ENCODE results near the gene PADI4. TPM values are rescaled to one million over a fixed set of nuclear protein-coding genes. Genes with fewer than 3 reads are reported as not detected.
A peak's percentile ranks its signal among the peaks of the same experiment; 100 is the strongest.
"Not testable (repeated sequence)": the region's sequence is repeated elsewhere in the genome, so short reads cannot be mapped to it uniquely, and the experiment has no call there.

The PADI4 gene
- total RNA-seq, 1 donor from 2014 or later: not detected

GRCh38 chr1:17314491-17314971 is 6.5 kb downstream of the PADI4 start:
- no peak for DNase-seq

- DNase-seq: no peak
Observed at GRCh38 chr1:17315542-17316130, 7.6 kb downstream of the PADI4 start.

DNA sequence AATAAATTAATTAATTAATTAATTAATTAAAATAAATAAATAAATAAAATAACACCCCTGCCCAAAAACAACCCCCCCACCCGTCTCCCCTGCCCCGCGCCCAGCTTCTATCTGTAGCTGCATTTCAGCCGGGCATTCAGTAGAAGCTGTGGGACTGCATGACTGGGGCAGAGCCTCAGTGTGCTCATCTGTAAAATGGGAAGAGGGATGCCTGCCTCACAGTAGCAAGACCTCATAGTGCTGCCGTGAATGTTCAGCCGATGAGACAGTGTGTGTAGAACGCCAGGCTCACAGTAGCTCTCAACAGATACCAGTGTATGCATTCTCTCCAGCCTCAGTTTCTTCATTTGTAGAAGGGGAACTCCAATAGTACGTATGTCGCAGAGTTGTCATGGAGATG is 8.7 kb downstream of the PADI4 start:
- no peak for DNase-seq

DNA sequence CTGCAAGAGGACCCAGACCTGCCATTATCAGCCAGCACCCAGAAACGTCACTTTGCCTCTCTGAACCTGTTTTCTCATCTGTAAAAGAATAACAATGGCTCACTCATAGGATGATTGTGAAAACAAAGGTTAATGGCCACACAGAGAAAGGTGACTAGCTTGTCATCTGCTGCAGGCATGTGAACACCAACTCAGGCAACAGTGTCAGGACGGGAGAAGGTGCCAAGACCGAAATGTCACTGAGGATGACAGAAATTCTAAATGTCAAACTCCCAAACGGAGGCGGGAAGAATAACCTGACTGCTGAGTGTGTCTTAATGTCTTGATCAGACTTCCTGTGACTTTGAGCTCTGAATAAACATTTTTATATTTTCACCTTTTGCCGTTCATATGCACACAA is 10.3 kb downstream of the PADI4 start:
- DNase-seq: no peak

DNA sequence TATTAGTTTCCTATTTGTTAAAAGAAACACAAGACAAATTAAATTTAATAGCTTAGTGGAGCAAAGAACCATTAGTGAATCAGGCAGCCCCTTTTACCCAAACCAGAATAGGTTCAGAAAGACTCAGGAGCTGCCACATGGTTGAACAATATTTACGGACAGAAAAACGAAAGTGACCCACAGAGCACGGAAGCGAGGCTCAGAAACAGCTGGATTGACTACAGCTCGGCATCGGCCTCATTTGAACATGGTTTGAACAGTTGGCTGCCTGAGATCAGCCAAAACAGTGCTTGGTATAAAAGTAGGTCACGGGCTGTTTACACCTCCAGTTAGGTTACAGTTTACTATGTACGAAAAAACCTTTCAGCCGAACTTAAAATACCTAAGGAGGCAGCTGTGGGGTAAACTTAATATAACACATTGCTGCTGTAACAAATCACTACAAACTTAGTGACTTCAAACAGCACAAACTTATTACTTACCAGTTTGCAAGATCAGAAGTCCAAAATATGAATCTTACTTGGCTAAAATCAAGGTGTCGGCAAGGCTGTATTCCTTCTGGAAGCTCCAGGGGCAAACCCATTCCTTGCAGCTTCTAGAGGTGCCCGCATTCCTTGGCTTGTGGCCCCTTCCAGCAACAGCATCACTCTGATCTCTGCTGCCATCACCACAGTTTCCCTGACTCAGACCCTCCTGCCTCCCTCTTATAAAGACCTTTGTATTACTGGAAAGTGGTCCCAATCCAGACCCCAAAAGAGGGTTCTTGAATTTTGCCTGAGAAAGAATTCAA is 11.8 kb downstream of the PADI4 start:
- DNase-seq: no peak

GRCh38 chr1:17321857-17322390 is 13.9 kb downstream of the PADI4 start:
- DNase-seq: not testable (repeated sequence)

DNA sequence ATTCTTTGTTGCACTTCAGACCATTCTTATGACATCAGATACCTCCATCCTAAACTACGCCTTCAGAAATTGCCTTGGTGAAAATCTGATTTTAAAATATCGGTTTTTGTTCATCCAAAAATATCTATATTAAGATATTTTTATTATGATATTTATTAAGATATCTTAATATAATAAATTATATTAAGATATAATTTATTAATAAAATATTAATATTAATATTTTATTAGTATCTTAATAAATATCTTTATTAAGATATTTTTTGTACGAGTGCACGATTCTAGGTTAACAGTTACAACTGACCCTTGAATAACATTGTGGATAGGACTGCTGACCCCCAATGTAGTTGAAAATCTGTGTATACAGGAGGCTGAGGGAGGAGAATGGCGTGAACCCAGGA is 20.9 kb downstream of the PADI4 start:
- no peak for DNase-seq

GRCh38 chr1:17329610-17330009 is 21.6 kb downstream of the PADI4 start:
- no peak for DNase-seq

DNA sequence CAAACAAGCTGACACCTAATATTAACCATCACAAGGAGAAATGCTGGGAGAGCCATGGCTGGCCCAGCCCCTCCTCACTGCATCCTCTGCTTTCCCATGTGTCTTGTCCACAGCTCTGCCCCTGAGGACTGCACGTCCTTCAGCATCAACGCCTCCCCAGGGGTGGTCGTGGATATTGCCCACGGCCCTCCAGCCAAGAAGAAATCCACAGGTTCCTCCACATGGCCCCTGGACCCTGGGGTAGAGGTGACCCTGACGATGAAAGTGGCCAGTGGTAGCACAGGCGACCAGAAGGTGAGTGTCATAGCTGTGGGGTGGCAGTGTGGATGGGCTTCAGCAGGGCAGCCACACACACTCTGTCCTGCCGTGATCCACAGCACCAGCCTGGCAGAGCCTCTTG is 22.9 kb downstream of the PADI4 start:
- no peak for DNase-seq

DNA sequence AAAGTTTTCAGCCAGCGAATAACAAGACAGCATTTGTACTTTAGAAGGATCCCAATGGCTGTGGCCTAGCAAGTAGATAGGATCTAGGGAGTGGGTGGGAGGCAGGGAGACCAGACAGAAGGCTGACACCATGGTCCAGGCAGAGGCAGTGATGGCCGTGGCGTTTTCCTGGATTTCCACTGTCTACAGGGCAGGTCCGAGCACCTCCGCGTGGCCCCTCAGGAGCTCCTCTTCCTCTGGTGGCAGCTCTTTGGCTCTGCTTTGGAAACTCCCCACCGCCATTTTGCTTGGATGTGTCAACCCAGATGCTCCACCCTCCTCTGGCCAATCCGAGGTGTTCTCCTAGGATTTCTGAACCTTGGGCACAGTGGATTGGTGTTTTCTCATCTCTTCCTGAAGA is 25.1 kb downstream of the PADI4 start:
- DNase-seq: no peak

DNA sequence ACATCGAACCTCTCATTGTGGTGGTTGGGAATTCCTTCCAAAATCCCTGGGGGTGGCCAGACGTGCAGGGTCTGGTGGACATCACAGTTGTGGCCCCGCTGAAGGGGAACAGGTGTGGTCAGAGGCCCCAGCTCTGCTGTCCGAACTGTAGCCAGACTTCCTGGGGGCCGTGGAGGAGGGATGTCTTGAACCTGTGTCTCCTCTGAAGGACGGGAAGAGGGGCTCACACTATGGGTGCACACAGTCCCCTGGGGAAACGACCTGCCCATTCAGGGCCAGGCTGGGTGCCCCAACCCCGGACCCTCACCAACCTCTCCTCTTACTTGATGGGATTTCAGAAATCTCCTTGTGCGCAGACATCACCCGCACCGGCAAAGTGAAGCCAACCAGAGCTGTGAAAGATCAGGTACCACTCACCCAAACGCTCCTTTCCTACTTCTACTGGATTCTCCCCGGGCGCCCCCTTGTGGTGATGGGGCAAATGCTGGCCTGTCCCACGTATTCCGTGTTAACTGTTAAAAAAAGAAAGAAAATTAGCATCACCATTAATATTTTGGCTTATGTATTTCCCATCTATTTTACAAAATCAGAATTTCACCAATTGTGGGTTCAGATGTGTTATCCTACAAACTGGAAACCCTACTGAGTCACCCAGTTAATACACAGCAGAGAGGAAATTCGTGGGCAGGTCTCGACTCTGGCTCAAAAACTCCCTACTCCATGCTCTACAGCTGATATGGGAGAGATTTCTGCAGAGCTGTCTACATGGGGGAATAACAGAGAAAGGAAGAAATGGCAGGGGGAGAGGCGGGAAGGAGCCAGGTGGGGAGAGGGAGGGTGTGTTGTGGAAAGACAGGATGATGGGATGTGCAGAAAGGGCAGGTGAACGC is 28.1 kb downstream of the PADI4 start:
- peak; percentile 7 for DNase-seq

GRCh38 chr1:17338706-17339493 is 30.9 kb downstream of the PADI4 start:
- DNase-seq: no peak

DNA sequence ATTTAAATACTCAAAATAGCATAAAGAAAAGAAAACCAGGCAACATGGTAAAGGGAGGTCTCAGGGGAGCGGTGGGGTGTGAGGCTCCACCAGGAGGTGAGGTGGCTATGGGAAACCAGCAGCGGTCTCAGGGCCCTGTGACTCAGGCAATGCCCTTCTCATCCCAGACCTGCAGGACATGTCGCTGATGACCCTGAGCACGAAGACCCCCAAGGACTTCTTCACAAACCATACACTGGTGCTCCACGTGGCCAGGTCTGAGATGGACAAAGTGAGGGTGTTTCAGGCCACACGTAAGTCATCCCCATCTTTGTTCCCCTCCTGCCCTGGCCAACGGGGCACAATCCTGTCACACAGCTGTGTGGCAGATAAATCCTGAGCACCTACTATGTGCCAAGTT is 31.5 kb downstream of the PADI4 start:
- no peak for DNase-seq

GRCh38 chr1:17340358-17340757 is 32.4 kb downstream of the PADI4 start:
- DNase-seq: no peak

DNA sequence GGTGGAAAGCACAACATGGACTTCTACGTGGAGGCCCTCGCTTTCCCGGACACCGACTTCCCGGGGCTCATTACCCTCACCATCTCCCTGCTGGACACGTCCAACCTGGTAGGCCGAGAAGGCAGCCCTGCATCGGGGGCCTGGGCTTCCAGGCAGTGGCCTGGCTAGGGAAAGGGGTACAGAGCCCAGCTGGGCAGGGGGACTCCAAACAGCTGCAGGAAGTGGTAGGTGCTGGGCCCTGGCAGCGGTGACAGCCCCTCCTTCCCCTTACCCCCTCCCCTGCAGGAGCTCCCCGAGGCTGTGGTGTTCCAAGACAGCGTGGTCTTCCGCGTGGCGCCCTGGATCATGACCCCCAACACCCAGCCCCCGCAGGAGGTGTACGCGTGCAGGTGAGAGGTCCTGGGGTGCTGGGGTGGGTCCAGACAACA is 34.0 kb downstream of the PADI4 start:
- no peak for DNase-seq

GRCh38 chr1:17345506-17345905 is 37.5 kb downstream of the PADI4 start:
- DNase-seq: not testable (repeated sequence)

- DNase-seq: no peak
Observed at GRCh38 chr1:17346046-17346789, 38.2 kb downstream of the PADI4 start.

- DNase-seq: no peak
Observed at GRCh38 chr1:17347769-17348592, 40.0 kb downstream of the PADI4 start.

GRCh38 chr1:17348593-17349234 is 40.7 kb downstream of the PADI4 start:
- no peak for DNase-seq

GRCh38 chr1:17350083-17350482 is 42.1 kb downstream of the PADI4 start:
- no peak for DNase-seq
